ENCODE measurements around the gene CALML5. TPM values are rescaled to one million over a fixed set of nuclear protein-coding genes. Genes with fewer than 3 reads are reported as not detected.
A peak's percentile ranks its signal among the peaks of the same experiment; 100 is the strongest.

The CALML5 gene
- total and polyA plus RNA-seq, 2 of the 4 experiments (the other 2 are of a cell fraction): not detected

GRCh38 chr10:5480162-5480941, 19.0 kb downstream of the CALML5 start:
- Histone ChIP-seq H2AK5ac (ENCODE audit: low read depth, low read length) (no peak overlapping the region), H2BK15ac (ENCODE audit: low read depth, low read length) (no peak overlapping the region), H3K27me3 (ENCODE audit: control insufficient read depth, insufficient read depth, low read length) (no peaks in the 10 kb centered on the region), H3K4me1 (ENCODE audit: control insufficient read depth, insufficient read depth, low read length) (no peaks in the 10 kb centered on the region; the same call in 1 of the 2 replicates), H2BK120ac (ENCODE audit: low read depth, low read length) (no peak overlapping the region), H3K4me2 (ENCODE audit: low read depth, low read length) (no peak overlapping the region), H3K27ac (ENCODE audit: insufficient read depth, low read length) (no peak overlapping the region), H3K14ac (replicated peaks; ENCODE audit: low read depth, low read length) (no peak overlapping the region), H3K23ac (ENCODE audit: low read depth, low read length) (no peak overlapping the region), H3K79me1 (ENCODE audit: low read depth in 1 of 2, low read length in 2 of 2) (no peaks in the 10 kb centered on the region), H2BK20ac (ENCODE audit: low read depth, low read length) (no peak overlapping the region), H4K20me1 (ENCODE audit: insufficient read depth, low read length) (no peaks in the 10 kb centered on the region), H4K5ac (ENCODE audit: low read depth, low read length) (no peak overlapping the region), H4K91ac (ENCODE audit: insufficient read depth, low read depth, low read length) (no peak overlapping the region), H3K36me3 (ENCODE audit: control insufficient read depth, insufficient read depth, low read length) (no peaks in the 10 kb centered on the region), H3K9me3 (ENCODE audit: control insufficient read depth, insufficient read depth, low read length) (peaks cover 2% of the 10 kb centered on the region), H3K9ac (ENCODE audit: low read depth, low read length) (no peak overlapping the region), H3K4ac (ENCODE audit: low read depth, low read length) (no peak overlapping the region), H3K4me3 (ENCODE audit: insufficient read depth, low read depth, low read length) (no peak overlapping the region), H3K9me1 (ENCODE audit: insufficient read depth, low read length) (0 out of 2 replicates have a peak, but pooled peaks cover 2% of the 10 kb centered on the region), H3K18ac (ENCODE audit: low read depth, low read length) (no peak overlapping the region), H2AFZ (replicated peaks; ENCODE audit: low read length, poor library complexity) (peak overlapping the region; percentile 8), H3K56ac (ENCODE audit: extremely low read depth, insufficient read depth, low read length) (no peak overlapping the region), H2AK9ac (replicated peaks; ENCODE audit: low read depth, low read length, poor library complexity) (no peak overlapping the region), H4K8ac (ENCODE audit: low read depth in 2 of 2, low read length in 2 of 2) (no peak overlapping the region), H2BK5ac (ENCODE audit: low read depth, low read length, poor library complexity, severe bottlenecking) (no peak overlapping the region)
- TF ChIP-seq RFX5 (IDR thresholded peaks at IDR 0.05; ENCODE audit: low read depth, low read length) (no peak), MAFK (IDR thresholded peaks at IDR 0.05; ENCODE audit: low read depth, low read length) (no peak), BHLHE40 (IDR thresholded peaks at IDR 0.05; ENCODE audit: low read depth, low read length) (no peak), USF2 (IDR thresholded peaks at IDR 0.05; ENCODE audit: low read depth, low read length) (no peak), FOS (IDR thresholded peaks at IDR 0.05; ENCODE audit: low read depth, low read length) (no peak), ELK1 (IDR thresholded peaks at IDR 0.05; ENCODE audit: borderline replicate concordance, low read depth, low read length) (no peak), POLR2A (IDR thresholded peaks at IDR 0.05; ENCODE audit: low read depth, low read length) (no peak), MAZ (IDR thresholded peaks at IDR 0.05; ENCODE audit: borderline replicate concordance, low read depth, low read length) (no peak), CEBPB (IDR thresholded peaks at IDR 0.05; ENCODE audit: low read depth, low read length) (no peak), RCOR1 (IDR thresholded peaks at IDR 0.05; ENCODE audit: insufficient replicate concordance, low read length) (no peak), CTCF (conservative IDR thresholded peaks at IDR 0.05; ENCODE audit: low read depth, low read length) (no peak), SMC3 (IDR thresholded peaks at IDR 0.05; ENCODE audit: low read depth, low read length) (no peak), CHD1 (IDR thresholded peaks at IDR 0.05; ENCODE audit: low read depth, low read length) (no peak), NFE2L2 (IDR thresholded peaks at IDR 0.05; ENCODE audit: low read depth, low read length) (no peak)
- no TSS peak for BruUV-seq (replicated peaks)
- DNase-seq: no peak
- ATAC-seq (ENCODE audit: low read depth): no peak
- dilution Hi-C loops (cut with HindIII; ENCODE audit: low sequenced_read_pairs, unreplicated experiment) (no loop called here), in situ Hi-C loops (cut with MboI; ENCODE audit: low sequenced_read_pairs) (no loop called here), intact Hi-C loops (cut with micrococcal nuclease) (no loop called here)
- 84% methylated on average over 9 of the region's 21 CpGs; no CpG with 5 or more reads in 1 of the 2 experiments for WGBS, 2 experiments (ENCODE audit: extremely low coverage in 2 of 2, insufficient read length in 1 of 2)
- ChIA-PET CTCF (interaction anchor here (0.6 kb wide), 1 partner anchor 1716 kb away, joined by 3 read pairs; no protein-coding TSS in a partner anchor), POLR2A (ENCODE audit: unreplicated experiment) (no interaction called here)

Measured in IMR-90 (cell line).